ENCODE measurements around the gene FCN1. TPM values are rescaled to one million over a fixed set of nuclear protein-coding genes. Genes with fewer than 3 reads are reported as not detected.

The FCN1 gene
- total RNA-seq, 3 donors from 2014 or later (not counting 1 experiment from before 2014, with no cell fraction given): 22.7 to 70.3 (median 26.9) TPM

DNA sequence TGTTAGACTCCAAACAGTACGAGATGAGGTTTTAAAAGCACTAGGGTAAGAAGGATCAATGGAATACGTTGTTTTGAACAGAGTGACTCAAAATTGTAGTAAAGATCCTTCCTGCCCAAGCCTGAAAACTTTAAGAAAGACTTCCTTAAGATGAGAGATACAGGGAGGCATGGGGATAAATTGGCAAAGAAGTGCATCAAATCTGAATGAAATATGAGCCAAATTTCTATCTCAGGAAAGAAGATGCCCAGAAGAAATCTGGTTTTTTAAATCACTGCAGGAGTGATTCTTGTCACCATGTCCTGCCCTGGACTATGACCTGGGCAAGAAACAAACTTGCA lies 22.2 kb downstream of the FCN1 start:
- WGBS (ENCODE audit: insufficient coverage): 69% methylated on average over 2 of the region's 2 CpGs
- H3K27me3 Mint-ChIP-seq (ENCODE audit: low read depth in 2 of 2): peaks cover 9 to 12% of the 10 kb centered on the region in 2 donors
- H3K4me3 Mint-ChIP-seq: no peak overlapping the region
- Histone ChIP-seq H3K9me3 (ENCODE audit: control insufficient read depth, insufficient read depth, low read length) (no peaks in the 10 kb centered on the region), H3K36me3 (ENCODE audit: control insufficient read depth, insufficient read depth, low read length) (no peaks in the 10 kb centered on the region), H3K27me3 (ENCODE audit: control insufficient read depth, insufficient read depth, low read length) (no peaks in the 10 kb centered on the region), H3K4me1 (ENCODE audit: control insufficient read depth, insufficient read depth, low read length) (peaks cover 8% of the 10 kb centered on the region), H3K27ac (ENCODE audit: low read length) (no peak overlapping the region), H3K4me3 (ENCODE audit: low read length) (no peak overlapping the region)
- intact Hi-C loops (cut with micrococcal nuclease): no loop called here
- H3K9me3 Mint-ChIP-seq: peaks cover 2 to 5% of the 10 kb centered on the region in 2 donors
- no peak for ATAC-seq
- no peak for TF ChIP-seq CTCF (IDR thresholded peaks at IDR 0.05)
- H3K4me1 Mint-ChIP-seq: peaks cover 0 to 8% of the 10 kb centered on the region in 2 donors
- H3K36me3 Mint-ChIP-seq: no peaks in the 10 kb centered on the region
- H3K27ac Mint-ChIP-seq: no peak overlapping the region
- DNase-seq: no peak

- no peak overlapping the region for H3K27ac Mint-ChIP-seq
- H3K4me3 ChIP-seq (ENCODE audit: low read length): no peak overlapping the region
- intact Hi-C loops (cut with micrococcal nuclease): no loop called here
- no peaks in the 10 kb centered on the region for H3K36me3 ChIP-seq (ENCODE audit: control insufficient read depth, insufficient read depth, low read length)
- peaks cover 0 to 8% of the 10 kb centered on the region in 2 donors for H3K4me1 Mint-ChIP-seq
- no peaks in the 10 kb centered on the region for H3K9me3 ChIP-seq (ENCODE audit: control insufficient read depth, insufficient read depth, low read length)
- H3K4me3 Mint-ChIP-seq: no peak overlapping the region
- H3K9me3 Mint-ChIP-seq: peaks cover 2 to 5% of the 10 kb centered on the region in 2 donors
- H3K27me3 Mint-ChIP-seq (ENCODE audit: low read depth in 2 of 2): peaks cover 9 to 12% of the 10 kb centered on the region in 2 donors
- H3K27me3 ChIP-seq (ENCODE audit: control insufficient read depth, insufficient read depth, low read length): no peaks in the 10 kb centered on the region
- no peak for TF ChIP-seq CTCF (IDR thresholded peaks at IDR 0.05)
- WGBS (ENCODE audit: insufficient coverage): 76% methylated on average over 3 of the region's 3 CpGs
- ATAC-seq (no peak), DNase-seq (no peak)
- H3K27ac ChIP-seq (ENCODE audit: low read length): no peak overlapping the region
- peaks cover 8% of the 10 kb centered on the region for H3K4me1 ChIP-seq (ENCODE audit: control insufficient read depth, insufficient read depth, low read length)
- no peaks in the 10 kb centered on the region for H3K36me3 Mint-ChIP-seq
These were observed 22.6 kb downstream of the FCN1 start for GRCh38 chr9:134895097-134895496.

DNA sequence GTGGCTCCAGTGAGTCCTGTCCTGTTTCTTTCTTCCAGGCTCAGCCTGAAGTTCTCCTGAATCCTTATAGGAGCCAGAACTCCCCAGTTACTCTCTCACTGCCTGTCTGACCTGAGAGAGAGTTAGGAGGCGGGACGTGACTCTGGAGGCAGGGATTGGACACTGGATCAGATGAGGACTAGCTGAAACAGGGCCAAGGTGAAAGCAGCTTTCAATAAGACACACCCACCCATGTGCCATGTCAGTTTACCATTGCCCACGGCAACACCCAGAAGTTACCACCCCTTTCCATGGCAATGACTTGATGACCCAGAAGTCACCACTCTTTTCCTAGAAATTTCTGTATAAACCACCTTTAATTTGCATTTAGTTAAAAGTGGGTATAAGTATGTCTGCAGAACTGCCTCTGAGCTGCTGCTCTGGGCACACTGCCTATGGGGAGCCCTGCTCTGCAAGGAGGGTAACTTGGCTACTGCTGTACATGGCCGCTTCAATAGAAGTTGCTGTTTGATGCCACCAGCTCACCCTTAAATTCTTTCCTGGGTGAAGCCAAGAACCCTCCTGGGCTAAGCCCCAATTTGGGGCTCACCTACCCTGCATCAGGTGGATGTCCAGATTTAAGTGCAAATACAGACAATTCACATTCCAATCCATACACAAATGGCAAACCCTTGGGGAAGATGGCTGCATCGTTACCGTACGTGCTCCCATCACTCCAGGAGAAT lies 23.4 kb downstream of the FCN1 start:
- H3K9me3 ChIP-seq (ENCODE audit: control insufficient read depth, insufficient read depth, low read length): no peaks in the 10 kb centered on the region
- no peak for TF ChIP-seq CTCF (IDR thresholded peaks at IDR 0.05)
- no peak overlapping the region for H3K4me3 ChIP-seq (ENCODE audit: low read length)
- Mint-ChIP-seq H3K4me3 (no peak overlapping the region), H3K36me3 (no peaks in the 10 kb centered on the region), H3K4me1 (peaks cover 0 to 8% of the 10 kb centered on the region in 2 donors), H3K27ac (no peak overlapping the region), H3K9me3 (peaks cover 2 to 4% of the 10 kb centered on the region in 2 donors), H3K27me3 (ENCODE audit: low read depth in 2 of 2) (peaks cover 9% of the 10 kb centered on the region in 2 donors)
- intact Hi-C loops (cut with micrococcal nuclease): no loop called here
- DNase-seq: no peak
- H3K27ac ChIP-seq (ENCODE audit: low read length): no peak overlapping the region
- H3K4me1 ChIP-seq (ENCODE audit: control insufficient read depth, insufficient read depth, low read length): peaks cover 8% of the 10 kb centered on the region
- ATAC-seq: no peak
- H3K36me3 ChIP-seq (ENCODE audit: control insufficient read depth, insufficient read depth, low read length): no peaks in the 10 kb centered on the region
- 96% methylated on average over 7 of the region's 7 CpGs for WGBS (ENCODE audit: insufficient coverage)
- no peaks in the 10 kb centered on the region for H3K27me3 ChIP-seq (ENCODE audit: control insufficient read depth, insufficient read depth, low read length)
